ENCODE measurements around the gene CIB2.

CIB2 gene

DNA sequence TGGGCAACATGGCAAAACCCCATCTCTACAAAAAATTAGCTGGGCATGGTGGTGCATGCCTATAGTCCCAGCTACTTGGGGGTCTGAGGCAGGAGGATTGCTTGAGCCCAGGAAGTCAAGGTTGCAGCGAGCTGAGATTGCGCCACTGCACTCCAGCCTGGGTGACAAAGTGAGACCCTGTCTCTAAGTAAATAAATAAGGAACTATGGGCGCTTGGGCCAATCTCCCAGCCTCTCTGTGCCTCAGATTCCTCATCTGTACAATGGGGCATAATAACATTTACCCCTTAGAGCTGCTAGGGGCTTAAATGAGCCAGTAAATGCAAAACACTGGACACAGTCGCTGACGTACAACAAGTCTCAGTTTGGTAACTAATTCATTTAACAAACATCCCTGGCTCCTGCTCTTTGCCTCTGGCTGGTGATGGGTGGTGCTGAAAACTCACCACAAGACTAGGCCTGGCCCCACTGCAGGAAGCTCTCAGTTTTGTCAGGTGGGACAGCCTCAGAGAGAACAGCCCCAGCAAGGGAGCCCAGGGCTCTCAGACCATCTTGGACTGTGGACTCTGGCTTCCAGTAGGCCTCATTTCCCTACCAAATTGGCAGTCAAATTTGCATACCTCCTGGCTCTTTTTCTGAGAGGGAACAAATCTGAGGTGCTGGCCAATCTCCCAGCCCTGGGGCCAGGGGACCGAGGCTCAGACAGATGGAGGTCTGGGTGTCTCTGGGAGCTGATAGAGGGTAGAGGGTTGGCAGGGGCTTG lies 47.4 kb downstream of the CIB2 start:
- no peak for DNase-seq (ENCODE audit: low read depth in 2 of 2)

GRCh38 chr15:78083186-78083585 lies 48.1 kb downstream of the CIB2 start:
- no peak for DNase-seq (ENCODE audit: low read depth in 2 of 2)

GRCh38 chr15:78082743-78083110 lies 48.5 kb downstream of the CIB2 start:
- no peak for DNase-seq (ENCODE audit: low read depth in 2 of 2)

DNA sequence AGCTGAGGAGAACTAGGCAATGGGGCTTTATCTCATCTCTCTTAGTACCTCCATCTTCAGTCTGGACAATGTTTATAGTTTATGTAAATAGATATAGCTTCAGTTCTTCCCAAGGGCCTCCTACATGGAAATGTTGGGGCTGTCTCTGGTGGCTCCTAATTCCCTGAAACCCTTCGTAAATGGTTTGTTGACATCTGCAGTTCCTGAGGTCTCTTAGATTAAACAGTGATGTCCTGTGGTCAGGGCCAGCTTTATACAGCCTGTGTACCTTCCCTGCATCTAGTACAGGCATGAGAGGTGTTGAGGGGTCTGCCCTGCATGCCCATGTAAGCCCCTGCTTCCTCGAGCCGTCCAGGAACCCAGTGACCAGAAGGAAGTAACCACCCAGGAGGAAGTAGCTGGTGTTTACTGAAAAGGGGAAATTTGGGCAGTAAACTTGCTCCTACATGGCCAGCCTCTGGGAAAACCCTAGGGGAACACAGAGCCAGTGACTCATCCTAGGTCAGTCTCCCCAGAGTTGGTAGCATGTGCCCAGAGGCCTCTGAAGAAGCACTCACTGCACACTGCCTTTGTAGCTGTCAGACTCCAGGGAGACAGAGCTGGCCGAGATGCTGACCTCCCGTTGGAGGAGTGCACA lies 49.0 kb downstream of the CIB2 start:
- DNase-seq (ENCODE audit: low read depth in 2 of 2) = no peak

GRCh38 chr15:78080088-78080460 lies 51.2 kb downstream of the CIB2 start:
- DNase-seq (ENCODE audit: low read depth in 2 of 2) = no peak

DNA sequence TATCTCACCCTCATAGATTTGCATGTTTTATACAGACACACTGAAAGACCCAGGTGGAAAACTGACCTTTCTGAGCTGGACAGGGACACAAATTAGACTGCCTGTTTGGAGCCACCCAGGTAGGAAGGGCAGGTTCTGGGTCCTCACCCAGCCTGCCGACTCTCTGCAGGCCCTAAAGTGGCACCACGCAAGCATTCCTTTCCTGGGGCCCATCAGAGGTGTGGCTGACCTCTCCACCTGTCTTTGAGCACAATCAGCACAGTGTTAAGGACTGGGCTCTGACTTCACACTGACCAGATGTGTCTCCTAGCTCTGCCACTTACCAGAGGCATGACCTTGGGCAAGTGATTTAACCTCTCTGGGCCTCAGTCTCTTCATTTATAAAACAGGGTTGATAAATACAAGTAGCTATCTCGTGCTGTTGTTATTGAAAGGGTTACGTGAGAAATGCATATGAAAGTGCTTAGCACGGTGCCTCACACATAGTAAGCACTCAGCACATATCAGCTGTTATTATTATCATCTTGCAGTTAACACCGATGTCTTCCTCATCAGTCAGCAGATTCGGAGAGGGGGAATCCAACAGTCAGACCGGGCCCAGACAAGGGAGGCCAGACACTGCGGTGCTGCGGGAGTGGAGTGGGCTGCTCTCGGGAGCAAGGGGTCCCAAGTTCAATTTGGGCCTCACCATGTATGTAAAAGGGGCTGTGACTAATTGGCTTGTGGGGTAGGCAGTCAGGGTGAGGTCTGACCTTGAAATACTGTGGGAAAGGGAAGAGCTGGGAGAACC lies 51.8 kb downstream of the CIB2 start:
- no peak for DNase-seq (ENCODE audit: low read depth in 2 of 2)

DNA sequence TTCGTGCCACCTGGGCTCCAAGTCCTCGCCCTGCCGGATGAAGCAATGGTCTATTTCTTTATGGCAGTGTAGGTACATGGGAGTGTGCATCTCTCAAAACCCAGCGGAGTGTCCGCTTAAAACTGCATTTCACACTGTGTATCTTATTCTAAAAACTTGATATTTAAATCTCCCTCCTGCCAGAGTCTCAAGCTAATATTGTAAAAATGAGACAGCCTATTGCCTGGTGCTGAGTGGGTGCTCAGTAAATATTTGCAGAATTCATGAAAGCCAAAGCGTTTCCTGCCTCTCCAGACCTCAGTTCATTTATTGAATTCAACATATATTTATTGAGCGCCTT lies 53.4 kb downstream of the CIB2 start:
- DNase-seq (ENCODE audit: low read depth in 2 of 2) = no peak

DNA sequence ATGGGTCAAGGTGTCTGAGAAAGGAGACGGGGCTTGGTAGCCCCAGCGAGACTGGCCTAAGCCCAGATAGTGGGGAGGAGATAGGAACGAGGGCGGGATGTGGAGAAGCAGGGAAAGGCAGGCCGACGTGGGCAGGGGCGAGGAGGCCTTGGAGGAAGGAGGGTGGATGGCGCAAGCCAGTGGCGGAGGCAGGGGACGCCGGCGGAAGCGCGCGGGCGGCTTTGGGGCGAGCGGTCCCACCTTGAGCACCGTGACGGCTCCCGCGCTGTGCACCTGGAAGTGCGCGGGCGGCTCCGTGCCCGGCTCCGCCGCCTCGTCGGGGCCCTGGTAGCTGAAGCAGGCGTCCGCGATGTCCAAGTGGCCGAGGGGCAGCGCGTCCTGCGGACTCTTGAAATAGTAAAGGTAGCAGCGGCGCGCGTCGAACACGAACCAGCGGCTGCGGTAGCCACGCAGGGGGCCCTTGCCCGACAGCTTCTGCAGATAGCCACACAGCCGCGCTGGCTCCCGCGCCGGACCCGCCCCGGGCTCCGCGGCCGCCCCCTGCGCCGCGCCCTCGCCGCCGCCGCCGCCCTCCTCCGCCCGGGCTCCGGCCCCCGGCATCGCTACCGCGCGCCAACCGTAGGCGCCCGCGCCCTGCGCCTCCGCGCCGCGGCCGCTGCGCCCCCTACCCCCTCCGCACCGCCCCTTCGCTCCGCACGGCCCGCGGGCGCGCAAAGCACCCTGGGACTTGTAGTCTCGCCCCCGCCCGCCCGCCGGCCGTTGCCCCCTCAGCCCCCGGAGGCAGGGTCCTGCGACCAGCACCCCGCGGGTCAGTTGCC lies 54.0 kb downstream of the CIB2 start, which contains the start of gene TBC1D2B:
Gene TBC1D2B, minus strand, starts transcription at position 659 of the 818 bp plus-strand sequence. Its CDS starts 59 bp downstream, at position 600.
- peak; percentile 64 to 72 for DNase-seq (ENCODE audit: low read depth in 2 of 2)

DNA sequence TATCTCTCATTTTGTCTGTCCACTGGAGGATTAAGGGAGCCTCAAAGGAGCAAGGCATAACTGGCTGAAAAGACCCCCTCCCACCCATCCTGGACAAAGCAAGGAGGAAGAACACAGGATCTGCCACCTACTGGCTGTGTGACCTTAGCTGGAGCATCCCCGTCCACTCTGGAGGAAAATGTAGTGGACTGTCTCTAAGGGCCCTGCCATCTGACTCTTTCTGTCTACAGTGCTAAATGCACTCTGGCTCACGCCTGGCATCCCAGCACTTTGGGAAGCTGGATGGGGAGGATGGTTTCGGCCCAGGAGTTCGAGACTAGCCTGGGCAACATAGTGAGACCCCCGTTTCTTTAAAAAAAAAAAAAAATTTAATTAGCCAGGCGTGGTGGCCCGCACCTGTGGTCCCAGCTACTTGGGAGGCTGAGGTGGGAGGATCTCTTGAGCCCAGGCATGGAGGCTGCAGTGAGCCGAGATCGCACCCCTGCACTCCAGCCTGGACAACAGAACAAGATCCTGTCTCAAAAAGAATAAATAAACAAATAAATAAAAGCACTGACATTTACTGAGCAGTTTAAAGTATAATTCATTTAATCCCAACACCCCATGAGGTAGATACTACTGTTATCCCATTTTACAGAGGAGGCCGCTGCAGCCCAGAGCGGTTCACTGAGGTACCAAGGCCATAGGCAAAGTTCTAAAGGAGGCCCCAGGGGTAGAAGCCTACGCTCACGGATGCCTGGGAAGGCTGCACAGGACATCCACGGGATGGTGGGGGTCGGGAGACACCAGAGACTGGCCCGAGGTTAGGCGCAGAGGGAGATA lies 54.8 kb downstream of the CIB2 start:
- DNase-seq (ENCODE audit: low read depth in 2 of 2) = peak in 1 of 2 donors; percentile 12

- no peak for DNase-seq (ENCODE audit: low read depth in 2 of 2)
Observed at GRCh38 chr15:78075490-78076230, 55.6 kb downstream of the CIB2 start.

DNA sequence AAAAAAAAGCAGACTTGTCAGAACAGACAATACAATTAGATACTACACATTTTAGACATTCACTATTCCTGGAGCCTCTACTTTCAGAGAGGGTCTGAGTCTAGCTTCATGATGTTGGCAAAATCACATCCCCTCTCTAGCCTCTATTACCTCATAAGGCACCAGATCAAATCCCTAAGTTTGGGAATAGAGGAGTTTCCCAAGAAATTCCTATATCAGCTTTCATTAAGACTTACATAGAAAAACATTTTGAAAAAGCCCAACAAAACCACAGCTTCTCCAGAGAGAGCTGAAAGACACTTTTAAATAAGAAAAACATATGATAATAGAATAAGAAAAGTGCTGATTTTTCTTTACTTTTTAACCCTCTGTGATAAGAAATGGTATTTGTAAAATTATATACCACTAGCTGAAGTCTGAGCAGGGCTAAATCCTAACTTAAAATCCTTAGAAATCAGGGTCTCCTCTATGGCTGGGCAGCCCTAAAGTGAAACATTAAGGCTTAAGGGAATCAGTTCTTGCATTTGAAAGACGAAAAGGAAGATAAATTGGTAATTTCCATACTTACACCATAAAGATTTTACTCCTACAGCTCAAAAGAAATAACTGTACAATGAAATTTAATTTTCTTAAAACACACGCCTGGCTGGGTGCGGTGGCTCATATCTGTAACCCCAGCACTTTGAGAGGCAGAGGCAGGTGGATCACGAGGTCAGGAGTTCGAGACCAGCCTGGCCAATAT lies 58.0 kb downstream of the CIB2 start:
- DNase-seq (ENCODE audit: low read depth in 2 of 2) = no peak

DNA sequence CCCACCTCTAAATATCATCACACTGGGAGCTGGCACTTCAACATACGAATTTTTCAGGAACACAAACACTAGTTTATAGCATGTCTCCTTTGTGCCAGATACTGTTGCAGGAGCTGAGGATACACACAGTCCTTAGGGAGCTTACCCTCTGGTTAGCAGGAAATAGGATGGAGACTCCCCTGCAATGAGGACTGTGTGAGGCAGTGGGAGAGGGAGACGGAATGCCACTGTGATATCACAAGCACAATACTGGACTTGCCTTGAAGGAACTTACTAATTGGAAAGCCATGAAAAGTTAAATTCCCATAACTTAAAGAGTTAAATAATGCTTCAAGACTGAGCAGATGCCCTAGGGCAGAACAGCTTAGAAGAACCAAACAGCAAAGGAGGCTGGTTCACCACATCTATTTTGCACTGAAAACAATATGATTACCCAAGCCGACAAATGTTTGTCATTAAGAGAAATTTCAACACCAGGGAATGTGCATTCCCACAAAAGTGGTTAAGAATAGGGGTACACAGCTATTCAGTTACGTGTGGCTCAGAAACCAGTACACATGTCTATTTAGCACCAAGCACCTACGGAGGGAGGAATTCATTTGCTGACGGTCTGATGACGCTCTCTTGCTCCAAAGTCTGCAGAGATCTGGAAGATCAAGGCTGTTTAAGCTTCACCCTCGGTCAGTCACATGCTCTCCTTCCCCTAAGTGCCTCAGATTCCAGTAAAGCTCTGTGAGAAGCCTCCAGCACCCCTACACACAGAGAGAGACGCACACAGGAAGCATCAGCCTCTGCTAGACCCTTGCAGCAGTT lies 59.0 kb downstream of the CIB2 start:
- DNase-seq (ENCODE audit: low read depth in 2 of 2) = no peak

DNA sequence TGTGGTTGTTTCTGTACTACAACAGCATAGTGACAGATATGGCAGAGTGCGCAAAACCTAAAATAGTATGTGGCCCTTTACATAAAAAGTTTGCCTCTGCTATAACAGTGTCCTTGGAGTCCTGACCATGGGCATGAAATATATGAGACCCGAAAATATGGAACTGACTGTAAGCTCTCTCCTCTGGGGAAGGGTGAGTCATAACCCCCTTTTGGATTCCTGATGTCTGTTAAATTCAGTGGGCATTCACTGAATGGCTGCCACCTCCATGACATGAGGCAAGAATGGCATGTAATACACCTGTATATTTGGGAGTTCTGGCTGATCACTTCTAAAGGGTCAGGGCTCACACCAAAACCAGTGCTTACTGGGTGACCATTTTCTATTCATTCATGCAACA lies 59.9 kb downstream of the CIB2 start:
- no peak for DNase-seq (ENCODE audit: low read depth in 2 of 2)

DNA sequence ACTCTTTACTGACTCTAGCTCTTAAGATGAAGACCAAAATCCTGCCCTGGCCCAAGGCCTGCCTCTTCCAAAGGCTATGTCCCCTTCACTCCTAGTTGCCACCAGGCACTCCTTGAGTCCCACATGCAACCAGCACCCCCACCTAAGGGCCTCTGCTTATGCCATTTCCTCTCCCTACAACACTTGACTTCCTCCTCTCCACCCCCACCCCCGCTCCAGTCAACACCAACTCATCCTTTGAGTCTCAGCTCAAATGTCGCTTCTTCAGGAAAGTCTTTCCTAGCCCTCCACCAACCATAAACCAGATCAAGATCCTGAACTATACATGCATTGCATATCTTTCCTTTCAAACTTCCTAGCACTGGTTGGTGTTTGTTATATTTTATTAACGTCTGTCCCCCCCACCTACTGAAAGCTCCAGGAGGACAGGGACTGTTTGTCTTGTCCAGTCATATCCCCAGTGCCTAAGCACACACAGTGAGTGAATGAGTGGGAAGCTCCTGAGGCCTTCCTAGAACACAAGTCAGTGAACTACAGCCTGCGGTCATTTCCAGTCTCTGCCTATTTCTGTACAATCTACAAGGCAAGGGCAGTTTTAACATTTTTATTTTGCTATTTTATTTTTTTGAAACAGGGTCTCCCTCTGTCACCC lies 61.1 kb downstream of the CIB2 start:
- peak in 1 of 2 donors; percentile 38 for DNase-seq (ENCODE audit: low read depth in 2 of 2)

GRCh38 chr15:78069462-78070029 lies 61.7 kb downstream of the CIB2 start:
- DNase-seq (ENCODE audit: low read depth in 2 of 2) = no peak

GRCh38 chr15:78069052-78069414 lies 62.2 kb downstream of the CIB2 start:
- no peak for DNase-seq (ENCODE audit: low read depth in 2 of 2)

DNA sequence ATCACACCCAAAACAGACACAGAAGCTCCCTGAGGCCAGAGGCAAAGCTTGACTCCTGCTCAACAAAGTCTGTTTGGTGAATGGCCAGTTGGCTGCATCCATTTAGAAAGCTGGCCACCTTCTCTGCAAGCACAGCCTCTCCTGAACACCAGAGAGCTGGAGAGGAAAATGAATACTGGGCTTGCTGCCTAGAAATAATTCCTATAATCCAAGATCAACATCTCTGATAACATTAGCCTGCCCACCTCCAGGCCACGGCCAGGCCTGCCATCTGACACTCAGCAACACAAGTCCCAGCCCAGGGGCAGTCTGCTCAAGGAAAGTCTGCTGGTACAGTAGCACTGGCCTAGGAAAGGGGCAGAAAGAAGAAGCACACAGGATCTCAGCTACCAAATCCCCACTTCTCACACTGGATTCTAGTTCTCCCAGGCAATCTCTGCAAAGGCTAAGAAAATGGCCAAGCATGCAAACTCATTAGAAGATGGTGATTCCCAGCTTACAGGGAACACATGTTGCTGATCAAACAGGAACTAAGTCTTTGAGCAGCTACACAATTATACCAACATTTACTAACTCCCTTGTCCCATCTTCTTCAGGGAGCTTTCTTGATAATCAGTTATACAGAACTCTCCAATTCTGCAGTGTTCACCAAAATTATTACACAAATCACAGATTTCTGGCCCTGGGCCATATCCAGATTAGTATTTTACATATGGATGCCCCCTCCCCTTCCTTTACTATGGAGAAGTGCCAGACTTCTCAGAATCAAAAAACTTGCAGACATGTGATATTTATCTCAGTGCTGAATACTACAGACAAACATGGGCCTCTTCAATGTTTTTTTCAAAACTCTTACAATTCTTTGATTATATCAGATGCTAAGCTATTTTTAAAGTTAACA lies 63.7 kb downstream of the CIB2 start:
- DNase-seq (ENCODE audit: low read depth in 2 of 2) = no peak

Measured in stimulated activated CD4-positive, alpha-beta T cell treated with anti-CD3 and anti-CD28 coated beads, Interleukin-1b, Interleukin-23, amount 100 ng/mL, for 4 hours (primary cell).